AG10803 (cell line): Measurements from ENCODE around the gene NDOR1.

Source experiments
- DNase-seq: peaks from one replicate; pipeline ENCODE4 v3.0.0; 2010; ENCODE audit warnings: low read depth
- H3K4me3 ChIP-seq: 2 replicates; pipeline ENCODE4 v1.5.1; 2011; ENCODE audit warnings: mild to moderate bottlenecking, low read length, control low read depth
- CTCF ChIP-seq: conservative IDR thresholded peaks from 2 replicates; pipeline ENCODE4 v1.5.1; 2011; ENCODE audit warnings: mild to moderate bottlenecking, low read length, control low read depth, inconsistent platforms

Gene NDOR1

GRCh38 chr9:137225699-137226331 lies 20.3 kb downstream of the NDOR1 start:
- no peak for TF ChIP-seq CTCF
- no peak for DNase-seq

GRCh38 chr9:137226338-137227053 lies 21.0 kb downstream of the NDOR1 start:
- H3K4me3 ChIP-seq: no peak overlapping the region
- no peak for DNase-seq
- no peak for TF ChIP-seq CTCF

More at GRCh38 chr9:137225699-137226331, 20.3 kb downstream of the NDOR1 start:
- no peak overlapping the region for H3K4me3 ChIP-seq

GRCh38 chr9:137227054-137227852 lies 21.8 kb downstream of the NDOR1 start, which contains the start of gene RNF224:
TSS of gene RNF224 (plus strand) at chr9:137227502. CDS start at chr9:137228336, 834 bp downstream.
- peak; percentile 54 for DNase-seq
- no peak within 1 kb of the TSS for H3K4me3 ChIP-seq
- peak; percentile 79 for TF ChIP-seq CTCF

GRCh38 chr9:137227853-137228505 lies 22.5 kb downstream of the NDOR1 start:
- no peak overlapping the region for H3K4me3 ChIP-seq
- no peak for TF ChIP-seq CTCF
- DNase-seq: no peak

GRCh38 chr9:137228506-137228967 lies 23.0 kb downstream of the NDOR1 start:
- H3K4me3 ChIP-seq: no peak overlapping the region
- DNase-seq: no peak
- TF ChIP-seq CTCF: no peak

- no peak overlapping the region for H3K4me3 ChIP-seq
- DNase-seq: no peak
- no peak for TF ChIP-seq CTCF
These were observed 23.7 kb downstream of the NDOR1 start for GRCh38 chr9:137228968-137229896.
